ENCODE measurements around the gene FLNB. TPM values are rescaled to one million over a fixed set of nuclear protein-coding genes. Genes with fewer than 3 reads are reported as not detected.
A peak's percentile ranks its signal among the peaks of the same experiment; 100 is the strongest.

Gene FLNB
- total RNA-seq, 1 donor from 2014 or later: 80.9 TPM

DNA sequence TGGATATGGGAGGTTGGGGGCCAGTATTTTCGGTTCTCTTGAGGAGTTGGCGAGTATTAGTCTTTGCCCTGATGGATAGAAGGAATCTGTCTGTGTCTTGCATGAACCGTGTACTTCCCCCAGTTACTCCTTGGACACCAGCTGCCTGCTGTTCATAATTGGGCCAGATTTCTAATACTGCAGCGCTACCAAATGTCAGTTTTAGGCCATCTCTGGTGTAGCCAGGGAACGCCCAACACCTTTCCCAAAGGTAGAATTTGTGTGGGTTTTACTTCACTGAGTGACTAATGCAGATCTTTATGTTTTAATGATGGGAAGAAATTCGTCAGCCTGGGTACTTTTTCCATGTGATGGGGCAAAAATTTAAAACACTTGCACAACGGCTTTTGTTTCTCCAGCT is 18.4 kb downstream of the FLNB start:
- Histone ChIP-seq H3K4me3 (ENCODE audit: low read length in 3 of 3) (no peak overlapping the region), H3K4me1 (ENCODE audit: control insufficient read depth in 3 of 3, insufficient read depth in 3 of 3, low read length in 3 of 3) (peaks cover 2 to 6% (median 3%) of the 10 kb centered on the region in 3 donors), H3K27me3 (ENCODE audit: control insufficient read depth in 3 of 3, insufficient read depth in 3 of 3, low read length in 3 of 3) (peaks cover 0 to 4% (median 3%) of the 10 kb centered on the region in 3 donors), H3K9me3 (ENCODE audit: control insufficient read depth in 3 of 3, low read length in 3 of 3) (no peaks in the 10 kb centered on the region), H3K36me3 (ENCODE audit: control insufficient read depth in 3 of 3, insufficient read depth in 3 of 3, low read length in 3 of 3) (no peaks in the 10 kb centered on the region), H3K9ac (ENCODE audit: low read depth in 1 of 3, low read length in 3 of 3) (no peak overlapping the region), H3K27ac (ENCODE audit: low read depth, low read length) (no peak overlapping the region)

DNA sequence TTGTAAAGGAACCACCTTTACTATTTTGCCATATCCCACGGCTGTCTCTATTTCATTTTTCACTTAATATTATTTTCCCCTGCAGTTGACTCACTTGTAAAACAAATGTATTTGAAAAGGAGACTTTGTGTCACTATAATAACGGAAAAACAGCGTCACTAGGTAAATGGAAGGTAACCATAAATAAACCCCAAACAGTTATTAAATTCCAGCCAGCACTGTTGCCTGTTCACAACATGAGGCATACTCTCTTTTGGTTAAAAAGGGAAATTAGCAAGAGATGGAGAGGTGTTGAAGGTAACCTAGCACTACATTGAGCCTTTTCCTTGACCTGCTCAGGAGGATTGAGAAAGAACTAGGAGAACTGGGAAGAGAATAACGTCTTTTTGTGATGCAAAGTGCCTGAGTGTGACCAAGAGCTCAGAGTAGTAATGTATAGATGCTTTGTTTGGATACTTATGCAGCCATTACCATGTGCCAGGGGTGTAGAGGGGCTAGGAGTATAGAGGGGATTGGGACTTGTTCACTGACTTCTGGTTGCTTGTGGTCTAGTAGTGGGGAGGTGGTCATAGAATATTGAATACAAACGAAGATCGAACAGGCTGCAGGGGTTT is 19.6 kb downstream of the FLNB start:
- Histone ChIP-seq H3K9me3 (ENCODE audit: control insufficient read depth in 3 of 3, low read length in 3 of 3) (no peaks in the 10 kb centered on the region), H3K9ac (ENCODE audit: low read depth in 1 of 3, low read length in 3 of 3) (no peak overlapping the region), H3K4me3 (ENCODE audit: low read length in 3 of 3) (no peak overlapping the region), H3K4me1 (ENCODE audit: control insufficient read depth in 3 of 3, insufficient read depth in 3 of 3, low read length in 3 of 3) (peaks cover 0 to 6% (median 3%) of the 10 kb centered on the region in 3 donors), H3K27me3 (ENCODE audit: control insufficient read depth in 3 of 3, insufficient read depth in 3 of 3, low read length in 3 of 3) (peaks cover 0 to 4% (median 3%) of the 10 kb centered on the region in 3 donors), H3K36me3 (ENCODE audit: control insufficient read depth in 3 of 3, insufficient read depth in 3 of 3, low read length in 3 of 3) (no peaks in the 10 kb centered on the region), H3K27ac (ENCODE audit: low read depth, low read length) (no peak overlapping the region)

DNA sequence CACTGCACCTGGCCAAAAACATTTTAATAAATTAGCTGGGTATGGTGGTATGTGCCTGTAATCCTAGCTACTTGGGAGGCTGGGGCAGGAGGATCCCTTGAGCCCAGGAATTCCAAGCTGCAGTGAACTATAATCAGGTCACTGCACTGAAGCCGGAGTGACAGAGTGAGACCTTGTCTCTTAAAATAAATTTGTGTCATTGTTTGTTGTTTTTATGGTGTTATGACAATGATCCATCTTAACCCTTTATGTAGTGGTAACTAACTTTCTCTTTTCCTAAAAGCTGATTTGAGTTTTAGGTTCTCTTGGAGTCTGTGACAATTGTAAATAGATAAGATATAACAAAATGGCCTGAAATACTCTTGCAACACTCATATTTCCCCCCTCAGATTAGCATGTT is 20.7 kb downstream of the FLNB start:
- Histone ChIP-seq H3K36me3 (ENCODE audit: control insufficient read depth in 3 of 3, insufficient read depth in 3 of 3, low read length in 3 of 3) (no peaks in the 10 kb centered on the region), H3K9me3 (ENCODE audit: control insufficient read depth in 3 of 3, low read length in 3 of 3) (no peaks in the 10 kb centered on the region), H3K4me1 (ENCODE audit: control insufficient read depth in 3 of 3, insufficient read depth in 3 of 3, low read length in 3 of 3) (peaks cover 0 to 6% (median 3%) of the 10 kb centered on the region in 3 donors), H3K9ac (ENCODE audit: low read depth in 1 of 3, low read length in 3 of 3) (no peak overlapping the region), H3K27ac (ENCODE audit: low read depth, low read length) (no peak overlapping the region), H3K4me3 (ENCODE audit: low read length in 3 of 3) (no peak overlapping the region), H3K27me3 (ENCODE audit: control insufficient read depth in 3 of 3, insufficient read depth in 3 of 3, low read length in 3 of 3) (peaks cover 0 to 4% (median 3%) of the 10 kb centered on the region in 3 donors)

DNA sequence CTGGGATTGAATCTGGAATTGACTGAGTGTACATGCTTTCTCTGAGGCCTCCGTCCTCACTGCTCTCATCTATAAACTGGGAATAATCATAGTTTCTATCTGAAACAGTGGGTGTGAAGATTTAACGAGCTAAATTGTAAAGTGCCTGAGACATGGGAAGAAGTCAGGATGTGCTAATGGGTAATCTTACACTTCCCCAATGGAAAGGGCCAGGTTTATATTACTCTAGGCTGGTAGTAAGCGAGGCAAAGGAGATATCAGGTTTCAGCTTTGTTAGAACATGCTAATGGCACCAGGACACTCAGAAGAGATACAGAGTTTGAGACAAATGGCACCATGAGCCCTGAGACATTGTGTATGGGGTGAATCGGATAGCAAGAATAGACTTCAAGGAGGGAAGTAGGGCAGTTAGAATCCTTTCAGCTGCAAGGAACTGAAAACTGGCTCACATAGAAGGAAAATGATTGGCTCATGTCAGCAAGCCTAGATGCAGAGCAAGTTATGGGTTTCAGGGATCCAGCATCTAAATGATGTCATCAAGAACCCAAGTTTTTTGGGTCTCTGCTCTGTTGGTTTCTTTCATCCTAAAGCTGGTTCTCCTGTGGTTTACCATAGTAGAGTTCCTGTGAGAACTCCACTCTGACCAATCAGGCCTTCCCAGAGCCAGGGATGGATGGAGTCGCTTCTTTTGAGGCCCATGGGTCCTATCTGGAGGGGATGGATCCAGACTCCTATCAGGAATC is 21.8 kb downstream of the FLNB start:
- H3K27ac ChIP-seq (ENCODE audit: low read depth, low read length): no peak overlapping the region
- no peak overlapping the region for H3K9ac ChIP-seq (ENCODE audit: low read depth in 1 of 3, low read length in 3 of 3)
- peaks cover 0 to 10% (median 3%) of the 10 kb centered on the region in 3 donors for H3K4me1 ChIP-seq (ENCODE audit: control insufficient read depth in 3 of 3, insufficient read depth in 3 of 3, low read length in 3 of 3)
- peaks cover 0 to 4% (median 3%) of the 10 kb centered on the region in 3 donors for H3K27me3 ChIP-seq (ENCODE audit: control insufficient read depth in 3 of 3, insufficient read depth in 3 of 3, low read length in 3 of 3)
- H3K36me3 ChIP-seq (ENCODE audit: control insufficient read depth in 3 of 3, insufficient read depth in 3 of 3, low read length in 3 of 3): no peaks in the 10 kb centered on the region
- no peaks in the 10 kb centered on the region for H3K9me3 ChIP-seq (ENCODE audit: control insufficient read depth in 3 of 3, low read length in 3 of 3)
- no peak overlapping the region for H3K4me3 ChIP-seq (ENCODE audit: low read length in 3 of 3)

DNA sequence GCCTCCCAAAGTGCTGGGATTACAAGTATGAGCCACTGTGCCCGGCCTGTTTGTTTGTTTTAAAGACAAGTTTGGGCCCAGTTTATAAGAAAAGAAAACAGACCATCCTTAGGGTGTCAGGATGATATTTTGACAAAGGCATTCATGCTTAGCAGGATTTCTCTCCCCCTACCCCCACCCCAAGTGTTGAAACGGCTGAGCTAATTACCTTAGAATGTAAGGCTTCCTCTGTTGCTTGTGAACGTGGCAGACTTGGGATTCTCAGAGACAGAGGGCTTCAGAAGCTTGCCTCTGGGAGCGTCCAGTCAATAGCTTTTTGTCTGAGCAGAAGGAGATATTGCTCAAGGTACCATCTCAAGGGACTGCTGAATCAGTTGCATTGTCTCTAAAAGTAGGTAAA is 24.0 kb downstream of the FLNB start:
- no peak overlapping the region for H3K27ac ChIP-seq (ENCODE audit: low read depth, low read length)
- no peaks in the 10 kb centered on the region for H3K27me3 ChIP-seq (ENCODE audit: control insufficient read depth in 3 of 3, insufficient read depth in 3 of 3, low read length in 3 of 3)

DNA sequence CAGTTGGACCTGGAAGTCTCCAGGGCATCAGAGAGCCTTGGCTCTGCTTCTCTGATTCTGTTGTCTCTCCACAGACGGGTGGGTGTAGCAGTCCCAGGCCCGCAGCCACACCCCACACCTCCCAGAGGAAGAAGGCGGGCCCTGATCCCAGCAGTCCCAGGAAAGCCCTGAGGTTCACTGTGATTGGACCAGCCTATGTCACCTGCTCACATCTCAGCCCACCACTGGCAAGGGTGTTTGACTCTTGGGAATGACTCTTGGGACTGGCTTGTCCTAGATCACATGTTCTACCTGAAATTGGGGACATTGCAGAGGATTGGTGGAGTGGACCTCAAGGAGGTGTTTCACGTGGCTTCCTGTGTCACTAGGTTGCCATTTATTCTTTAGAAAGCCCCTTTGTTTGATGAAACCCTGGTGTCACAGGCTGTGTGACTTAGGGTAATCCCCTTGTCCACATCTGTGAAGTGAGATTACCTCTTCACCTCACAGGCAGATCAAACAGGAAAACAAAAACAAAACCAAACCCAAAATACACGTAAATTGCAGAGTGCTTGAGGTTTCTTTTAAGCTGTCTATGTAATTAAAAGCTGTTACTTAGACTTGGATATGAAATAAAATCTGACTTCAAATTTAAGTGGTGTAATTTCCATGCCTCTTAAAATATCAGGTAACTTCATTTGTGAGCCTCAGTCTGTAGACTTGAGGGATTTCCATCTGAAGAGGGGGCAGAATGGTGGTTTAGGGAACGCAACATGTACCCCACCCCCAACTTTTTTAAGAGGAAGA is 26.7 kb downstream of the FLNB start:
- H3K36me3 ChIP-seq (ENCODE audit: control insufficient read depth in 3 of 3, insufficient read depth in 3 of 3, low read length in 3 of 3): no peaks in the 10 kb centered on the region
- no peak overlapping the region for H3K4me3 ChIP-seq (ENCODE audit: low read length in 3 of 3)
- peaks cover 0 to 4% (median 0%) of the 10 kb centered on the region in 3 donors for H3K4me1 ChIP-seq (ENCODE audit: control insufficient read depth in 3 of 3, insufficient read depth in 3 of 3, low read length in 3 of 3)
- H3K27me3 ChIP-seq (ENCODE audit: control insufficient read depth in 3 of 3, insufficient read depth in 3 of 3, low read length in 3 of 3): no peaks in the 10 kb centered on the region
- no peaks in the 10 kb centered on the region for H3K9me3 ChIP-seq (ENCODE audit: control insufficient read depth in 3 of 3, low read length in 3 of 3)
- no peak overlapping the region for H3K9ac ChIP-seq (ENCODE audit: low read depth in 1 of 3, low read length in 3 of 3)
- H3K27ac ChIP-seq (ENCODE audit: low read depth, low read length): no peak overlapping the region

More for the DNA sequence above, 24.0 kb downstream of the FLNB start:
- Histone ChIP-seq H3K4me3 (ENCODE audit: low read length in 3 of 3) (no peak overlapping the region), H3K36me3 (ENCODE audit: control insufficient read depth in 3 of 3, insufficient read depth in 3 of 3, low read length in 3 of 3) (no peaks in the 10 kb centered on the region), H3K4me1 (ENCODE audit: control insufficient read depth in 3 of 3, insufficient read depth in 3 of 3, low read length in 3 of 3) (peaks cover 0 to 4% (median 0%) of the 10 kb centered on the region in 3 donors), H3K9ac (ENCODE audit: low read depth in 1 of 3, low read length in 3 of 3) (no peak overlapping the region), H3K9me3 (ENCODE audit: control insufficient read depth in 3 of 3, low read length in 3 of 3) (no peaks in the 10 kb centered on the region)

DNA sequence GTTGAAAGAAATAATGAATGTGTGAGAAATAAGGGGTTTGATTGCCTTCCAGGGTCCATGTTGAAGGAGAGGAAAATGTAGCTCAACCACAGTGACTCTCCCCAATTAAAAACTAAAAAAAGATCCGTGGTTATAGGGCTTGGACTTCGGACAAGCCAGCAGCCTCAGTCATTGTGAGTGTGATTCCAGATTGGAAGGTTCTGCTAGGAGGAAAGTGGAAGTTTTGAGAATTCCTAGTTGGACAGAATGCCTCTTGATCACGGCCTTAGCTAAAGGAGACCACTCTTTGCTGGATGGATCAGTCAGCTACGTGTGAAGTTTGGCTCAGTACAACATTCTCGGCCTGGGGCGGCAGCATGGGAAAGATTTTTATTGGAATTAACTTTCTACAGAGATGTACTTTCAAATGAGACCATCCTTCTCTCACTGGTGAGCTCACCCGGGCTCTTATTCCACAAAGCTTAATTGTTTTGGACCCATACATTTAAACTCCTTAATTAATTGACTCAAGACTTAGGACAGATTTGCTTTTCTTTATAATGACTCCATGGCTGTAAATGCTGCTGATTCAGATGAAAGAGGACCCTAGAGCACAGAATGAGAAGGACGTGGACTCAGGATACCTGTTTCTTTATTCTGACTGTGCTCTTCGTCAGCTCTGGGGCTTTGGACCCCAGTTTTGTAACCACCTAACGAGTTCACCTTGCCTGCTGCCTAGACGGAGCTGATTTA is 27.5 kb downstream of the FLNB start:
- Histone ChIP-seq H3K9ac (ENCODE audit: low read depth in 1 of 3, low read length in 3 of 3) (no peak overlapping the region), H3K4me1 (ENCODE audit: control insufficient read depth in 3 of 3, insufficient read depth in 3 of 3, low read length in 3 of 3) (peaks cover 0 to 4% (median 0%) of the 10 kb centered on the region in 3 donors), H3K36me3 (ENCODE audit: control insufficient read depth in 3 of 3, insufficient read depth in 3 of 3, low read length in 3 of 3) (no peaks in the 10 kb centered on the region), H3K4me3 (ENCODE audit: low read length in 3 of 3) (peak overlapping the region in 1 of 3 donors; percentile 9), H3K27me3 (ENCODE audit: control insufficient read depth in 3 of 3, insufficient read depth in 3 of 3, low read length in 3 of 3) (no peaks in the 10 kb centered on the region), H3K9me3 (ENCODE audit: control insufficient read depth in 3 of 3, low read length in 3 of 3) (no peaks in the 10 kb centered on the region), H3K27ac (ENCODE audit: low read depth, low read length) (no peak overlapping the region)

DNA sequence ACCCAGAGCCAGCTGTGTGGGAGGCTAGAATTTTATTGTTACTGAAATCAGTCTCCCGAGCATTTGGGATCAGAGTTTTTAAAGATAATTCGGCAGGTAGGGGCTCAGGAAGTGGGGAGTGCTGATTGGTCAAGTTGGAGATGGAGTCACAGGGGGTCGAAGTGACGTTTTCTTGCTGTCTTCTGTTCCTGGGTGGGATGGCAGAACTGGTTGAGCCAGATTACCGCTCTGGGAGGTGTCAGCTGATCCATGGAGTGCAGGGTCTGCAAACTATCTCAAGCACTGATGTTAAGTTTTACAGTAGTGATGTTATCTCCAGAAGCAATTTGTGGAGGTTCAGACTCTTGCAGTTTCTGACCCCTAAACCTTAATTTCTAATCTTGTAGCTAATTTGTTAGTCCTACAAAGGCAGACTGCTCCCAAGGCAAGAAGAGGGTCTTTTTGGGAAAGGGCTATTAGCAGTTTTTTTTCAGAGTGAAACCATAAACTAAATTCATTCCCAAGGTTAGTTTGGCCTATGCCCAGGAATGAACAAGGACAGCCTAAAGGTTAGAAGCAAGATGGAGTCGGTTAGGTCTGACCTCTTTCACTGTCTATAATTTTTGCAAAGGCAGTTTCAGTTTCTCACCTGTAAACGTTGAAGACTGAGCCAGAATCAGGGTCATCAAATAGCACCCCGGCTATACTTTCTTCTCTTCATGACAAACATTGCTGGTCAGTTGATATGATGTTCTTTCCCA is 28.2 kb downstream of the FLNB start:
- no peaks in the 10 kb centered on the region for H3K27me3 ChIP-seq (ENCODE audit: control insufficient read depth in 3 of 3, insufficient read depth in 3 of 3, low read length in 3 of 3)
- no peak overlapping the region for H3K9ac ChIP-seq (ENCODE audit: low read depth in 1 of 3, low read length in 3 of 3)
- no peaks in the 10 kb centered on the region for H3K9me3 ChIP-seq (ENCODE audit: control insufficient read depth in 3 of 3, low read length in 3 of 3)
- H3K27ac ChIP-seq (ENCODE audit: low read depth, low read length): no peak overlapping the region
- H3K36me3 ChIP-seq (ENCODE audit: control insufficient read depth in 3 of 3, insufficient read depth in 3 of 3, low read length in 3 of 3): no peaks in the 10 kb centered on the region
- H3K4me3 ChIP-seq (ENCODE audit: low read length in 3 of 3): no peak overlapping the region
- H3K4me1 ChIP-seq (ENCODE audit: control insufficient read depth in 3 of 3, insufficient read depth in 3 of 3, low read length in 3 of 3): peaks cover 0 to 11% (median 2%) of the 10 kb centered on the region in 3 donors

Measured in skeletal muscle tissue (tissue), 4 donors.